CD4-positive, CD25-positive, alpha-beta regulatory T cell (primary cell): Measurements from ENCODE around the gene FARP2. TPM values are rescaled to one million over a fixed set of nuclear protein-coding genes. Genes with fewer than 3 reads are reported as not detected.

ENCODE experiments used
- ATAC-seq, 2 donors: fragments of 150-1000 bp; cut with Tn5 transposase; one replicate each; pipeline ENCODE4 v1.10.0; 2021; ENCODE audit warnings: low read depth in 2 of 2, moderate number of reproducible peaks in 2 of 2, moderate library complexity in 1 of 2
- DNase-seq, 3 donors: peaks; one replicate each; pipeline versions ENCODE4 v3.0.0 to v3.0.0-alpha.2; 2012 to 2022; ENCODE audit warnings: mixed read lengths in 1 of 3
- H3K27ac ChIP-seq: one replicate; pipeline ENCODE4 v1.7.0; 2013; ENCODE audit warnings: mild to moderate bottlenecking, low read length; ENCODE audit not compliant: insufficient read depth, poor library complexity, severe bottlenecking
- H3K27me3 ChIP-seq: one replicate; pipeline ENCODE4 v1.7.0; 2013; ENCODE audit warnings: low read length; ENCODE audit not compliant: control insufficient read depth, insufficient read depth
- H3K36me3 ChIP-seq: one replicate; pipeline ENCODE4 v1.7.0; 2013; ENCODE audit warnings: mild to moderate bottlenecking, low read length, moderate library complexity; ENCODE audit not compliant: control insufficient read depth, insufficient read depth
- H3K4me1 ChIP-seq: 2 replicates; pipeline ENCODE4 v1.7.0; 2013; ENCODE audit warnings: mild to moderate bottlenecking, low read length; ENCODE audit not compliant: insufficient read depth, control insufficient read depth, poor library complexity, severe bottlenecking
- H3K4me3 ChIP-seq: one replicate; pipeline ENCODE4 v1.7.0; 2013; ENCODE audit warnings: low read depth, mild to moderate bottlenecking, low read length, moderate library complexity
- H3K9me3 ChIP-seq, 2 experiments: 1 replicate in 1 of 2; 2 replicates in 1 of 2; pipeline ENCODE4 v1.7.0; 2013; ENCODE audit warnings: low read length in 2 of 2, mild to moderate bottlenecking in 1 of 2, moderate library complexity in 1 of 2; ENCODE audit not compliant: control insufficient read depth in 2 of 2
- H3K27ac Mint-ChIP-seq, 3 donors: one replicate each; pipeline ENCODE4 v1.8.0; 2020 to 2022; ENCODE audit warnings: mild to moderate bottlenecking in 3 of 3, mixed read lengths in 3 of 3, moderate library complexity in 2 of 3
- H3K27me3 Mint-ChIP-seq: one replicate; pipeline ENCODE4 v1.8.0; 2022; ENCODE audit warnings: mild to moderate bottlenecking, mixed read lengths
- H3K36me3 Mint-ChIP-seq: one replicate; pipeline ENCODE4 v1.8.0; 2020; ENCODE audit warnings: mixed read lengths
- H3K4me1 Mint-ChIP-seq, 4 donors: one replicate each; pipeline ENCODE4 v1.8.0; 2020 to 2022; ENCODE audit warnings: mixed read lengths in 4 of 4, mild to moderate bottlenecking in 1 of 4
- H3K4me3 Mint-ChIP-seq, 4 donors: one replicate each; pipeline ENCODE4 v1.8.0; 2020 to 2022; ENCODE audit warnings: mild to moderate bottlenecking in 4 of 4, mixed read lengths in 4 of 4, moderate library complexity in 3 of 4
- H3K9me3 Mint-ChIP-seq, 7 donors: one replicate each; pipeline ENCODE4 v1.8.0; 2020 to 2022; ENCODE audit warnings: mixed read lengths in 7 of 7, mild to moderate bottlenecking in 3 of 7, moderate library complexity in 2 of 7
- polyA plus RNA-seq, 4 donors: library from polyadenylated mRNA; unstranded; fragments of 300-500 nt; fragmentation: Illumina TruSeq; gene quantifications; one replicate each; pipeline ENCODE4 v1.2.3, GENCODE V29; 2021
- total RNA-seq: library from RNA; stranded (reverse); gene quantifications from one replicate; pipeline ENCODE4 v1.2.3, GENCODE V29; 2022

FARP2 gene
- total and polyA plus RNA-seq, 5 donors from 2014 or later: 3.0 to 34.9 (median 7.4) TPM

DNA sequence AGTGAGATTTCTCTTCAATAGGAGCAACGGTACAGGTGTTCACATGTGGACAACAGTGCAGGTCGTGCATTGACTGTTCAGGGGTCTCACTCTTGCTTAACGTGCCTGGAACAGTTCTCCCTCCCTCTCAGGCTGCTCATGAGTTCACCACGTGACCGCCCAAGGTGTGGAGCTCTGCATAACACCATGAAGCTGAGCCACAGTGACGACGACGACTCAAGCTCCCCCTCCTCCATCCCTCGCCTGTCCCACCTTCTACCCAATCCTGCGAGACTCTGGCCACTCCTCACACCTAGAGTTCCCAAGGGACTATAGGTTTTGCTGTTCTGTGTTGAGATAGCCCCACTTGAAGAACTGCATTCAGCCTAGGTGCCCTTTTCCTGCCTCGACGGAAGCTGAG is 109.5 kb downstream of the FARP2 start:
- no peaks in the 10 kb centered on the region for H3K27me3 ChIP-seq
- no peak overlapping the region for H3K4me3 ChIP-seq
- Mint-ChIP-seq H3K4me1 (peaks cover 0 to 11% (median 2%) of the 10 kb centered on the region in 4 donors), H3K27me3 (no peaks in the 10 kb centered on the region), H3K27ac (peak overlapping the region in 1 of 3 donors; percentile 69), H3K4me3 (no peak overlapping the region), H3K9me3 (no peaks in the 10 kb centered on the region), H3K36me3 (peaks cover 5% of the 10 kb centered on the region)
- DNase-seq (no peak), ATAC-seq (no peak)
- no peak overlapping the region for H3K27ac ChIP-seq
- no peaks in the 10 kb centered on the region for H3K9me3 ChIP-seq
- H3K4me1 ChIP-seq: no peaks in the 10 kb centered on the region
- H3K36me3 ChIP-seq: no peaks in the 10 kb centered on the region

DNA sequence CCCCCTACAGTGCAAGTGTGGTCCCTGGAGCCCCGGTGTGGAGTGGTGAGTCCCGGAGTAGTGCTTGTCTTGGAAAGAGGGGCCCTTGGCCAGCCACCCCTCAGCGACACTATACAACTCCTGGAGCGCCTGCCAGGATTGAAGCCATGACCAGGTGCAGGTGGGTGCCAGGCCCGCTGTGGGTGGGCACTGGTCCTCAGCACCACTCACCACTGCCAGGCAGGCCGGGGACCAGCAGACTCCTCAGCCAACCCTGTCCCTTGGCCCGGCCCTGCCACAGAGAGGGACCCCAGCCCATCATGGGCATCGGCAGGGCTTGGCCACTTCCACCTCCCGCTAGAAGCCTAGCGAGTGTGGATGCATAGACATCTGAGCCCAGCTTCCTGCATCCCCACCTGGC is 110.1 kb downstream of the FARP2 start:
- no peak overlapping the region for H3K4me3 ChIP-seq
- Mint-ChIP-seq H3K9me3 (no peaks in the 10 kb centered on the region), H3K4me1 (peaks cover 0 to 11% (median 3%) of the 10 kb centered on the region in 4 donors), H3K27me3 (no peaks in the 10 kb centered on the region), H3K36me3 (peaks cover 5% of the 10 kb centered on the region), H3K27ac (no peak overlapping the region), H3K4me3 (no peak overlapping the region)
- no peaks in the 10 kb centered on the region for H3K9me3 ChIP-seq
- no peaks in the 10 kb centered on the region for H3K36me3 ChIP-seq
- no peak overlapping the region for H3K27ac ChIP-seq
- no peaks in the 10 kb centered on the region for H3K27me3 ChIP-seq
- ATAC-seq (no peak), DNase-seq (no peak)
- H3K4me1 ChIP-seq: no peaks in the 10 kb centered on the region

DNA sequence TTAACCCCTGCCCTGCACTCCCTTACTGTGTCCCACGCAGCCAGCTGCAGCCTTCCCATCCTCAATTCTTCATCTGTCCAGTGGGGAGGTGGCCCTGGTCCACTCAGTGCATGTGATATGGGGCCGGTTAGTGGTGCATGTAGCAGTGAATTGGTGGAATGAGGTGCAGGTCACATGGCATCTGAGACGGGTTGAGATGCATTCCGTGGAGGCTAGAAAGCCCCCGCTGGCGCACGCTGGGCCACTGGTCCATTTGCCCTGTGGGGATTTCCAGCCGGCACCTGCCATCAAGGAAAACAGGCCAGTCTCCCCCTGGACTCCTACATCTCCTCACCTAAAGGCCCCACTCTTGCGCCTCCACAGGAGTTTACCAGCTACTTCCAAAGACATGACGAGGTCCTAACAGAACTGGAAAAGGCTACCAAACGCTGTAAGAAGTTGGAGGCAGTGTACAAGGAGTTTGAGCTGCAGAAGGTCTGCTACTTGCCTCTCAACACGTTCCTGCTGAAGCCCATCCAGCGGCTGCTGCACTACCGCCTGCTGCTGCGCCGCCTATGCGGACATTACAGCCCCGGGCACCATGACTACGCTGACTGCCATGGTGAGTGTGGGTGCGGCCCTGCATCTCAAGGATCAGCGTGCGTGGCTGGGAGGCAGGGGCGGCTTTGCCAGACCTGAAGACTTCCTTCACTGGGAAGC is 111.8 kb downstream of the FARP2 start:
- Mint-ChIP-seq H3K4me3 (no peak overlapping the region), H3K9me3 (no peaks in the 10 kb centered on the region), H3K4me1 (peaks cover 0 to 11% (median 3%) of the 10 kb centered on the region in 4 donors), H3K27me3 (no peaks in the 10 kb centered on the region), H3K27ac (no peak overlapping the region), H3K36me3 (peaks cover 9% of the 10 kb centered on the region)
- DNase-seq: no peak
- Histone ChIP-seq H3K9me3 (no peaks in the 10 kb centered on the region), H3K4me3 (no peak overlapping the region), H3K27ac (no peak overlapping the region), H3K4me1 (no peaks in the 10 kb centered on the region), H3K27me3 (no peaks in the 10 kb centered on the region), H3K36me3 (no peaks in the 10 kb centered on the region)
- no peak for ATAC-seq

DNA sequence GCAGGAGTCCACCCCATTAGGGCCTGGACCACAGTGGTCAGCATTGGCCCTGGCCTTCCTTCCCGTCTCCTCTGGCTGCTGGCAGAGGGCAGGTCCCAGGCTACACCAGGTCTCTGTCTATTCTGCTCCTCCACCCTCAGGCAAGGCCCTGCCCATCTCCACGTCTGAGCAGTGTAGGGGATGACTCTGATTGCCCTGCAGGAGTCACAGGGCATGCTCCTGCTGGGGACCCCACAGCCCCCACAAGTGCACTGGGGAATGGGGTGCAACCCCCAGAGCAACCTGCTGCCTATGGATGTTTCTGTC is 112.3 kb downstream of the FARP2 start:
- Mint-ChIP-seq H3K27me3 (no peaks in the 10 kb centered on the region), H3K27ac (no peak overlapping the region), H3K4me1 (peaks cover 0 to 11% (median 3%) of the 10 kb centered on the region in 4 donors), H3K9me3 (no peaks in the 10 kb centered on the region), H3K4me3 (peak overlapping the region in 1 of 4 donors; percentile 27), H3K36me3 (peaks cover 9% of the 10 kb centered on the region)
- H3K9me3 ChIP-seq: no peaks in the 10 kb centered on the region
- H3K4me1 ChIP-seq: no peaks in the 10 kb centered on the region
- H3K36me3 ChIP-seq: no peaks in the 10 kb centered on the region
- H3K27me3 ChIP-seq: no peaks in the 10 kb centered on the region
- no peak overlapping the region for H3K27ac ChIP-seq
- no peak overlapping the region for H3K4me3 ChIP-seq
- ATAC-seq (no peak), DNase-seq (no peak)

DNA sequence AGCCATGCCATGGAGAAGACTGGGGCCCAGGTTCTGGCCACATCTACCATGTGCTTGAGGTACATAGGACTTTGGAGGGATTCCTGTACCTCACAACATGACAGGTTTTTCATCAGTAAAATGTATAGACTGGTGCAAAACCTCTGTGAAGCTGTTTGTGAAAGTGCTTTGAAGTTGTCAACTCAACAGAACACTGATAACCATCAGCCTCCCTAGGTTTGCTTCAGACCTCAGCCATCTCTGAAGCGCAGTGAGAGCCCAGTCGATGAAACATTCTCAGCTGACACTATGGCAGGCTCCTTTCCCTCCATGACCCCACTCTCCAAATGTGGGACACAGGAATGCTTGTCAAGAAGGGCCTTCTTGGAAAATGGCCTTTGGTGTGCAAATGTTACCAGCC is 113.7 kb downstream of the FARP2 start:
- ATAC-seq: no peak
- H3K4me1 Mint-ChIP-seq: peaks cover 0 to 11% (median 3%) of the 10 kb centered on the region in 4 donors
- peaks cover 8% of the 10 kb centered on the region for H3K36me3 Mint-ChIP-seq
- Histone ChIP-seq H3K27me3 (no peaks in the 10 kb centered on the region), H3K9me3 (no peaks in the 10 kb centered on the region), H3K4me1 (no peaks in the 10 kb centered on the region), H3K36me3 (no peaks in the 10 kb centered on the region), H3K27ac (no peak overlapping the region), H3K4me3 (no peak overlapping the region)
- H3K27ac Mint-ChIP-seq: peak overlapping the region in 1 of 3 donors; percentile 62
- peak in 2 of 3 donors; percentile 3 to 32 for DNase-seq
- H3K4me3 Mint-ChIP-seq: no peak overlapping the region
- H3K9me3 Mint-ChIP-seq: no peaks in the 10 kb centered on the region
- H3K27me3 Mint-ChIP-seq: no peaks in the 10 kb centered on the region

DNA sequence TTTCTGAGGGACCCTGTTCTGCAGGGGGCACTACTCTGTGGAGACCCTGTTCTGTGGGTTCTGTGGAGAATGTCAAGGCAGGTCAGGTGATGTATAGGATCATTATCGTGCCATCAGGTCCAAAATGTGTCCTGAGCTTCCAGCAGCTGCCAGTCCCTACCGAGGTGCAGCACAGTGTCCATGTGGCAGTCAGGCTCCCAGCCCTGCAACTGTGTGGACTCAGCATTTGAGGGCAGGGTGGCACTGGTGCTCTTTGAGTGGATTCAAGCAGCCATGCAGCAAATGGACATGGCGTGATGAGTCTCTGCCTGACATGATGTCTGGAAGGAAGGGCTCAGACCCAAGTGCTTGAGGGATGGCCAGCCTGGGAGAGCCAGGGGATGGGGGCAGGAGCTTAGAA is 117.3 kb downstream of the FARP2 start:
- Histone ChIP-seq H3K9me3 (no peaks in the 10 kb centered on the region), H3K27ac (no peak overlapping the region), H3K27me3 (no peaks in the 10 kb centered on the region), H3K36me3 (no peaks in the 10 kb centered on the region), H3K4me3 (no peak overlapping the region), H3K4me1 (no peaks in the 10 kb centered on the region)
- H3K9me3 Mint-ChIP-seq: no peaks in the 10 kb centered on the region
- ATAC-seq: no peak
- no peak overlapping the region for H3K27ac Mint-ChIP-seq
- peaks cover 4% of the 10 kb centered on the region for H3K36me3 Mint-ChIP-seq
- no peak overlapping the region for H3K4me3 Mint-ChIP-seq
- no peak for DNase-seq
- no peaks in the 10 kb centered on the region for H3K27me3 Mint-ChIP-seq
- H3K4me1 Mint-ChIP-seq: peaks cover 0 to 11% (median 3%) of the 10 kb centered on the region in 4 donors

DNA sequence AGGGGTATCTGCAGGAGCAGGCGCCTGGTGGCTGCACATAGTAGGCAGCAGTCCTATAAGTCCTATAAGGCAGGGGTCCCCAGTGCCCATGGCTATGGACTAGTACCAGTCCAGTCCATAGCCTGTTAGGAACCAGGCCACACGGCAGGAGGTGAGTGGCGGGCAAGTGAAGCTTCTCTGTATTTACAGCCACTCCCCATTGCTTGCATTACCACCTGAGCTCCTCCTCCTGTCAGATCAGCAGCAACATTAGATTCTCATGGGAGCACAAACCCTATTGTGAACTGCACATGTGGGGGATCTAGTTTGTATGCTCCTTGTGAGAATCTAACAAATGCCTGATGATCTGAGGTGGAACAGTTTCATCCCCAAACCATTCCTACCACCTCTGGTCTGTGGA is 119.2 kb downstream of the FARP2 start:
- no peaks in the 10 kb centered on the region for H3K9me3 ChIP-seq
- H3K36me3 ChIP-seq: peaks cover 3% of the 10 kb centered on the region
- no peaks in the 10 kb centered on the region for H3K4me1 ChIP-seq
- H3K27ac ChIP-seq: no peak overlapping the region
- no peaks in the 10 kb centered on the region for H3K27me3 Mint-ChIP-seq
- ATAC-seq (no peak), DNase-seq (no peak)
- no peaks in the 10 kb centered on the region for H3K27me3 ChIP-seq
- H3K4me1 Mint-ChIP-seq: peaks cover 0 to 5% (median 1%) of the 10 kb centered on the region in 4 donors
- no peak overlapping the region for H3K4me3 Mint-ChIP-seq
- no peak overlapping the region for H3K27ac Mint-ChIP-seq
- H3K4me3 ChIP-seq: no peak overlapping the region
- H3K9me3 Mint-ChIP-seq: no peaks in the 10 kb centered on the region
- H3K36me3 Mint-ChIP-seq: peaks cover 4% of the 10 kb centered on the region

DNA sequence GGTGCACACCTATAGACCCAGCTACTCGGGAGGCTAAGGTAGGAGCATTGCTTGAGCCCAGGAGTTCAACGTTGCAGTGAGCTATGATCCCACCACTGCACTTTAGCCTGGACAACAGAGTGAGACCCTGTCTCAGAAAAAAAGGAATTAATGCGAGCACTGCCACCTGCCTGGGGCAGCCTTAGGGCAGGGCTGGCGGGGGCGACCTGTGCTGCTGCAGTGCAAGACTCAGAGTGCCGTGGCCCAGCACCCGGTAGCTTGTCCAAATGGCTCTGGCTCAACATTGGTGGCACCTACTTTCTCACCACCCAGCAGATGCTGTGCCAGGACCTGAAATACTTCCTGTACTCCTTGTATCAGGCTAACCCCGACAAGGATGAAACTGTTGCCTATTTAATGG is 122.1 kb downstream of the FARP2 start:
- H3K9me3 ChIP-seq: no peaks in the 10 kb centered on the region
- H3K27me3 Mint-ChIP-seq: no peaks in the 10 kb centered on the region
- no peak overlapping the region for H3K4me3 Mint-ChIP-seq
- peaks cover 3% of the 10 kb centered on the region for H3K36me3 ChIP-seq
- H3K27ac Mint-ChIP-seq: peak overlapping the region in 1 of 3 donors; percentile 11
- no peak overlapping the region for H3K4me3 ChIP-seq
- H3K4me1 Mint-ChIP-seq: no peaks in the 10 kb centered on the region
- H3K9me3 Mint-ChIP-seq: no peaks in the 10 kb centered on the region
- H3K4me1 ChIP-seq: no peaks in the 10 kb centered on the region
- H3K27ac ChIP-seq: no peak overlapping the region
- DNase-seq (no peak), ATAC-seq (no peak)
- H3K27me3 ChIP-seq: no peaks in the 10 kb centered on the region
- H3K36me3 Mint-ChIP-seq: no peaks in the 10 kb centered on the region
